HepG2 (cell line): Measurements from ENCODE around the gene DYDC2. TPM values are rescaled to one million over a fixed set of nuclear protein-coding genes. Genes with fewer than 3 reads are reported as not detected.

Experiments
- ASH2L ChIP-seq: fragments of 300-600, 200-600 bp; sonication (generic); IDR thresholded peaks from 2 replicates; pipeline ENCODE4 v1.7.0; 2017; ENCODE audit warnings: low read depth, mild to moderate bottlenecking, moderate library complexity, mixed read lengths, low read length; ENCODE audit not compliant: insufficient read length
- CHCHD3 ChIP-seq: sonication (generic); formaldehyde crosslinking; IDR thresholded peaks from 2 replicates; pipeline ENCODE4 v1.8.0; 2022; ENCODE audit warnings: mild to moderate bottlenecking, missing genetic modification reagents, moderate library complexity
- HIVEP1 ChIP-seq: sonication (generic); formaldehyde crosslinking; IDR thresholded peaks from 2 replicates; pipeline ENCODE4 v1.4.0; 2020; ENCODE audit warnings: mild to moderate bottlenecking, missing genetic modification reagents
- JUN ChIP-seq: sonication (generic); formaldehyde crosslinking; IDR thresholded peaks from 2 replicates; pipeline ENCODE4 v1.4.0; 2020; ENCODE audit warnings: mild to moderate bottlenecking, missing genetic modification reagents
- KDM5B ChIP-seq: sonication (generic); formaldehyde crosslinking; IDR thresholded peaks from 2 replicates; pipeline ENCODE4 v1.4.0; 2020; ENCODE audit warnings: missing genetic modification reagents, mild to moderate bottlenecking, borderline replicate concordance
- NCOA2 ChIP-seq: sonication (generic); formaldehyde crosslinking; IDR thresholded peaks from 2 replicates; pipeline ENCODE4 v1.8.0; 2022; ENCODE audit warnings: inconsistent platforms
- NFE2L2 ChIP-seq: fragments of 150-350 bp; IDR thresholded peaks from 2 replicates; pipeline ENCODE4 v1.6.1; 2014; ENCODE audit warnings: low read length
- POLR2AphosphoS5 ChIP-seq: IDR thresholded peaks from 2 replicates; pipeline ENCODE4 v1.6.1; 2012; ENCODE audit warnings: low read depth, low read length
- SMARCC2 ChIP-seq: fragments of 450-650 bp; IDR thresholded peaks from 2 replicates; pipeline ENCODE4 v1.6.1; 2017; ENCODE audit warnings: antibody characterized with exemption, mild to moderate bottlenecking
- ZNF180 ChIP-seq: sonication (generic); formaldehyde crosslinking; IDR thresholded peaks from 2 replicates; pipeline ENCODE4 v1.4.0; 2020; ENCODE audit warnings: low read depth, missing genetic modification reagents, borderline replicate concordance
- ZNF207 ChIP-seq: fragments of 450-650 bp; IDR thresholded peaks from 2 replicates; pipeline ENCODE4 v1.6.1; 2016; ENCODE audit warnings: antibody characterized with exemption, borderline replicate concordance
- ZNF251 ChIP-seq: sonication (generic); formaldehyde crosslinking; IDR thresholded peaks from 2 replicates; pipeline ENCODE4 v1.9.0; 2021; ENCODE audit warnings: mild to moderate bottlenecking, missing genetic modification reagents
- ZNF331 ChIP-seq: sonication (generic); formaldehyde crosslinking; IDR thresholded peaks from 2 replicates; pipeline ENCODE4 v1.4.0; 2020; ENCODE audit warnings: missing genetic modification reagents
- ZNF44 ChIP-seq: sonication (generic); formaldehyde crosslinking; IDR thresholded peaks from 2 replicates; pipeline ENCODE4 v1.5.1; 2020; ENCODE audit warnings: mild to moderate bottlenecking, missing genetic modification reagents
- ZNF619 ChIP-seq: sonication (generic); formaldehyde crosslinking; IDR thresholded peaks from 2 replicates; pipeline ENCODE4 v1.4.0; 2020; ENCODE audit warnings: mild to moderate bottlenecking, missing genetic modification reagents
- polyA plus RNA-seq, 8 experiments: library from polyadenylated mRNA; depleted of rRNA in 3 of 8; stranded (reverse) in 7 of 8; unstranded in 1 of 8; fragments of >200 nt; fragmentation: Illumina TruSeq in 4 of 8; extraction: Trizol in 4 of 8; gene quantifications; 2 replicates each; pipeline versions ENCODE4 v1.2.1 to v1.2.3, GENCODE V29; 2011 to 2016; ENCODE audit warnings: low read depth in 4 of 8, missing spikeins in 1 of 8, mixed read lengths in 1 of 8; ENCODE audit not compliant: insufficient read depth in 1 of 8
- total RNA-seq, 5 experiments: library from RNA; depleted of rRNA; stranded (reverse); fragments of >200 nt; fragmentation: Illumina TruSeq; extraction: Trizol; gene quantifications; 2 replicates each; pipeline ENCODE4 v1.2.3, GENCODE V29; 2016; ENCODE audit warnings: low read depth in 1 of 5
- TF ChIP-seq, protein P1 (sequence below): sonication (generic); formaldehyde crosslinking; IDR thresholded peaks from 2 replicates; pipeline ENCODE4 v1.8.1; 2023; ENCODE audit warnings: missing genetic modification reagents, inconsistent platforms, borderline replicate concordance
- TF ChIP-seq, protein P2 (sequence below): IDR thresholded peaks from 2 replicates; pipeline ENCODE4 v1.6.1; 2016; ENCODE audit warnings: missing biosample characterization, missing genetic modification reagents, low read depth
- TF ChIP-seq, protein P3 (sequence below): sonication (generic); formaldehyde crosslinking; IDR thresholded peaks from 2 replicates; pipeline ENCODE4 v1.5.0; 2020; ENCODE audit warnings: missing genetic modification reagents

DYDC2 gene
- total and polyA plus RNA-seq, 2 of the 13 experiments (the other 11 are each of a cell fraction or from before 2014, with no cell fraction given) = 0.98 to 2.3 TPM

DNA sequence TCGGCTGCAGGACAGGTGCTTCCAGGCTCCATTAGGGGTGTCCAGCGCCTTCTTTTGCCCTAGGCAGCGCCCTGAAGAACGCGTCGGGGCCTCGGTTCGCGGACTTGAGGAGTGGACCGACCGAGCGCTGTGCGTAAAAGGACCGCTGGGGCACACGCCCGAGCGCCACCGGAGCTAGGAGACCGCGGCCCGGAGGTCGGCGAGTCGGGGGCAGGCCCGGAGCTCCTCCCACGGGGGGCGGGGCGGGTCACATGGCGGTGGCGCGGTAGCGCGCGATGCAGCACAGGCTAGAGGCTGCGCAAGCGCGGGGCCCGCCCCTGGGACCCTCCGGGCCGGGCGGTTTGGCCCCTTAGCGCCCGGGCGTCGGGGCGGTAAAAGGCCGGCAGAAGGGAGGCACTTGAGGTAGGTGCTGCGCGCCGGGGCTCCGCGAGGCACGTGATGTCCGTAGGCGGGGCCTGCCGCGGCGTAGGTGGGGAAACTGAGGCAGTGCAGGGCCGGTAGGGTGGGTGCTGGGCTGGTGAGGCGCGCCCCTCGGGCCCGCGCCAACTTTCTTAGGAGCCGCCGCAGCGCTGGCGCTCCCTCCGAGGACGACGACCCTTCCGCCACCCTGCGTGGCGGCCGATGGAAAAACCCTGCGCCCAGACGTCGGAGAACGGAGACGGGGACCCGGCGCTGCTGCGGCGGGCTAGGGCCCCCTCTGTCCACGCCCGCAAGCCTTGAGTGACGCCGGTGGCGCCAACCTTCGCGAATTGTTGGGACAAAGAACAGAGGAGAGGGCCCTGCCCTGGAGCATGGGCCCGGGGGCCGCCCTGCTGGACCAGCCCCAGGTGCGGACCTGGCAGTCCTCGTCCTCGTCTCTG is 51.9 kb downstream of the DYDC2 start, which contains the start of gene PRXL2A (continued):
- TF ChIP-seq, protein P1, sequence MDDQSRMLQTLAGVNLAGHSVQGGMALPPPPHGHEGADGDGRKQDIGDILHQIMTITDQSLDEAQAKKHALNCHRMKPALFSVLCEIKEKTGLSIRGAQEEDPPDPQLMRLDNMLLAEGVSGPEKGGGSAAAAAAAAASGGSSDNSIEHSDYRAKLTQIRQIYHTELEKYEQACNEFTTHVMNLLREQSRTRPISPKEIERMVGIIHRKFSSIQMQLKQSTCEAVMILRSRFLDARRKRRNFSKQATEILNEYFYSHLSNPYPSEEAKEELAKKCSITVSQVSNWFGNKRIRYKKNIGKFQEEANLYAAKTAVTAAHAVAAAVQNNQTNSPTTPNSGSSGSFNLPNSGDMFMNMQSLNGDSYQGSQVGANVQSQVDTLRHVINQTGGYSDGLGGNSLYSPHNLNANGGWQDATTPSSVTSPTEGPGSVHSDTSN (CRISPR knock-in tag) = peak; percentile 84; the same call in 1 of the 2 replicates
- TF ChIP-seq CHCHD3 = no peak
- no peak for TF ChIP-seq ZNF180 (CRISPR knock-in tag)
- peak; percentile 79 for TF ChIP-seq KDM5B (CRISPR knock-in tag)
- TF ChIP-seq, protein P2, sequence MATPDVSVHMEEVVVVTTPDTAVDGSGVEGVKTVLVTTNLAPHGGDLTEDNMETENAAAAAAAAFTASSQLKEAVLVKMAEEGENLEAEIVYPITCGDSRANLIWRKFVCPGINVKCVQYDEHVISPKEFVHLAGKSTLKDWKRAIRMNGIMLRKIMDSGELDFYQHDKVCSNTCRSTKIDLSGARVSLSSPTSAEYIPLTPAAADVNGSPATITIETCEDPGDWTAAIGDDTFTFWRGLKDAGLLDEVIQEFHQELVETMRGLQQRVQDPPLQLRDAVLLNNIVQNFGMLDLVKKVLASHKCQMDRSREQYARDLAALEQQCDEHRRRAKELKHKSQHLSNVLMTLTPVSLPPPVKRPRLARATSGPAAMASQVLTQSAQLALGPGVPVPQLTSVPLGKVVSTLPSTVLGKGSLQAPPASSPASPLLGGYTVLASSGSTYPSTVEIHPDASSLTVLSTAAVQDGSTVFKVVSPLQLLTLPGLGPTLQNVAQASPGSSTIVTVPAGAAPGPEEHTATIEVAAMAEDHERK (CRISPR knock-in tag) = no peak; the same call in 1 of the 2 replicates
- TF ChIP-seq JUN (CRISPR knock-in tag) = no peak
- TF ChIP-seq HIVEP1 (CRISPR knock-in tag) = peak; percentile 26; the same call in 1 of the 2 replicates
- peak; percentile 74 for TF ChIP-seq ASH2L
- no peak; the same call in 1 of the 2 replicates for TF ChIP-seq NCOA2
- no peak for TF ChIP-seq ZNF44 (CRISPR knock-in tag)
- TF ChIP-seq SMARCC2 = no peak
- TF ChIP-seq ZNF207 = no peak
- TF ChIP-seq POLR2AphosphoS5 = peak; percentile 90
- TF ChIP-seq ZNF251 (CRISPR knock-in tag) = no peak
- peak; percentile 53; the same call in 1 of the 2 replicates for TF ChIP-seq ZNF331 (CRISPR knock-in tag)
- no peak for TF ChIP-seq NFE2L2
- no peak for TF ChIP-seq ZNF619 (CRISPR knock-in tag)
- TF ChIP-seq, protein P3, sequence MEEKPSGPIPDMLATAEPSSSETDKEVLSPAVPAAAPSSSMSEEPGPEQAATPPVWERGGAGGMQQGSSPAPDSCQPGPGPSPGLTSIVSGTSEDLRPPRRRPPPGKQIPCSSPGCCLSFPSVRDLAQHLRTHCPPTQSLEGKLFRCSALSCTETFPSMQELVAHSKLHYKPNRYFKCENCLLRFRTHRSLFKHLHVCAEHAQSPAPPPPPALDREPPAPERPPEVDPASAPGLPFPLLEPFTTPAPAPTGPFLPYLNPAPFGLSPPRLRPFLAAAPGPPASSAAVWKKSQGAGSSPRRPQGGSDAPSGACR (CRISPR knock-in tag) = no peak; the same call in none of the 2 replicates
